Cerebellar cortex (tissue), 1 donor: Measurements from ENCODE around the gene PCDHGA8.
A peak's percentile ranks its signal among the peaks of the same experiment; 100 is the strongest.
"Not testable (repeated sequence)": the region's sequence is repeated elsewhere in the genome, so short reads cannot be mapped to it uniquely, and the experiment has no call there.

Source experiments
- DNase-seq: peaks from one replicate; pipeline ENCODE4 v3.0.0-alpha.2; 2015; ENCODE audit warnings: low spot score

The PCDHGA8 gene

DNA sequence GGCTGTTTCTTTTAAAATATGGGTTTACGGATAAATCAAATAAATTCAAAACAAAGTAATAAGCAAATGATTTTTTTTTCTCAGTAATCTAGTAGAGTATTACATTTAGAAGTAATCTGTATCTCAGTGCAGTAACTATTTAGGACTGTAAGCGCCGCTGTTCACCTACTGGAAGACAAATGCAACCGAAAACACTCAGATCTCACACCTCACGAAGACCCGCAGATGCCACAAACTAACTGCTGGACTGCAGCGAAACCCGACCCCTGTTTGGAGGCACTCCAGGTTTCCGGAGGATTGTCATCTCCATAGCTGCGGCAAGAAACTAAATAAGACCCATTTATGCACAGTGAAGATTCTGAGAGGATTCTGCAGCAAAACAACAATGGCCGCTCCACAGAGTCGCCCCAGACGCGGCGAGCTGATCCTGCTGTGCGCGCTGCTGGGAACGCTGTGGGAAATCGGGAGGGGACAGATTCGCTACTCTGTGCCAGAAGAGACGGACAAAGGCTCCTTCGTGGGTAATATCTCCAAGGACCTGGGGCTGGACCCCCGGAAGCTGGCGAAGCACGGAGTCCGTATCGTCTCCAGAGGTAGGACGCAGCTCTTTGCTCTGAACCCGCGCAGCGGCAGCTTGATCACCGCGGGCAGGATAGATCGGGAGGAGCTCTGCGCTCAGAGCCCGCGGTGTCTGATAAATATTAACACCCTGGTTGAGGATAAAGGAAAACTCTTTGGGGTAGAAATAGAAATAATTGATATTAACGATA is at the start of gene PCDHGA8:
PCDHGA8 (plus strand) TSS at position 205 of the 770 bp plus-strand sequence; CDS start at position 386, 181 bp downstream.
- no peak for DNase-seq

GRCh38 chr5:141342773-141343172 is 49.7 kb upstream of the PCDHGA8 start:
- no peak for DNase-seq

- DNase-seq: peak; percentile 12
These were observed 49.0 kb upstream of the PCDHGA8 start, which contains the start of gene PCDHGA3 for GRCh38 chr5:141343242-141343952. Gene PCDHGA3 (plus strand): TSS chr5:141343829. CDS start chr5:141344034, 205 bp downstream.

- DNase-seq: no peak
These were observed 48.4 kb upstream of the PCDHGA8 start for GRCh38 chr5:141343953-141344463.

- DNase-seq: no peak
These were observed 47.1 kb upstream of the PCDHGA8 start for GRCh38 chr5:141345327-141345726.

DNA sequence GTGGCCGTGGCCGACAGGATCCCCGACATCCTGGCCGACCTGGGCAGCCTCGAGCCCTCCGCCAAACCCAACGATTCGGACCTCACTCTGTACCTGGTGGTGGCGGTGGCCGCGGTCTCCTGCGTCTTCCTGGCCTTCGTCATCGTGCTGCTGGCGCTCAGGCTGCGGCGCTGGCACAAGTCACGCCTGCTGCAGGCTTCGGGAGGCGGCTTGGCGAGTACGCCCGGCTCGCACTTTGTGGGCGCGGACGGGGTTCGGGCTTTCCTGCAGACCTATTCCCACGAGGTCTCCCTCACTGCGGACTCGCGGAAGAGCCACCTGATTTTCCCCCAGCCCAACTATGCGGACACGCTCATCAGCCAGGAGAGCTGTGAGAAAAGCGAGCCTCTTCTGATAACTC is 46.4 kb upstream of the PCDHGA8 start:
- DNase-seq: not testable (repeated sequence)

- DNase-seq: peak; percentile 48
These were observed 42.4 kb upstream of the PCDHGA8 start, which contains the start of gene PCDHGB1 for GRCh38 chr5:141349917-141350619. Gene PCDHGB1 (plus strand): TSS chr5:141350099. CDS start chr5:141350261, 162 bp downstream.

GRCh38 chr5:141351591-141351990 is 40.8 kb upstream of the PCDHGA8 start:
- DNase-seq: no peak

DNA sequence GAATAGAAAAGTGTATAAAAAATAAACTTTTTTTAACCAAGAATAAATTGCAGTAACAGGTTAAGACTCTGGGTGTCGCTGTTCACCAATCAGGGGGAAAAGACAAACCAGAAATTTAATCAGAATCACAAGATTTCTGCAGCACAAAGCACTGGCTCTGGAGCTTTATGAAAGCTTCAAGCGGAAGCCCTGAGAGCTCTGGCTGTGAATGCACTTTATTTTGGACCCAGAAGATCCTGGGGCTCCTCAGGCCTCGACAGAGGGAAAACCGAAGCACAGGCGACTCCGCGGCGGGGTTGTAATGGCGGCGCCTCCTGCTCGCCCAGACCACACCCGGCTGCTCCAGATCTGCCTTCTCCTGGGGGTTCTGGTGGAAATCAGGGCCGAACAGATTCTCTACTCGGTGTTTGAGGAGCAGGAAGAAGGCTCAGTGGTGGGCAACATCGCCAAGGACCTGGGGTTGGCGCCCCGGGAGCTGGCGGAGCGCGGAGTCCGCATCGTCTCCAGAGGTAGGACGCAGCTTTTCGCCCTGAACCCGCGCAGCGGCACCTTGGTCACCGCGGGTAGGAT is 37.4 kb upstream of the PCDHGA8 start, which contains the start of gene PCDHGA4:
PCDHGA4 (plus strand) TSS at position 122 of the 570 bp plus-strand sequence; CDS start at position 209, 87 bp downstream.
- peak; percentile 11 for DNase-seq

GRCh38 chr5:141355641-141356040 is 36.8 kb upstream of the PCDHGA8 start:
- DNase-seq: no peak

DNA sequence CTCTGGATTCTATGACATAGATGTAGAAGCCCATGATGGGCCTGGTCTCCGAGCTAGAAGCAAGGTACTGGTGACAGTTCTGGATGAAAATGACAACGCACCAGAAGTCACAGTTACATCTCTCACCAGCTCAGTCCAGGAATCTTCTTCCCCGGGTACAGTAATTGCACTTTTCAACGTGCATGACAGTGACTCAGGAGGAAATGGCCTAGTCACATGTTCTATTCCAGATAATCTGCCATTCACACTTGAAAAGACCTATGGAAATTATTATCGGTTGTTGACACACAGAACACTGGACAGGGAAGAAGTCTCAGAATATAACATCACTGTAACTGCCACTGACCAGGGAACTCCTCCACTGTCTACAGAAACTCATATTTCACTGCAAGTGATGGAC is 36.3 kb upstream of the PCDHGA8 start:
- no peak for DNase-seq

- DNase-seq: no peak
These were observed 35.5 kb upstream of the PCDHGA8 start for GRCh38 chr5:141356950-141357349.

DNA sequence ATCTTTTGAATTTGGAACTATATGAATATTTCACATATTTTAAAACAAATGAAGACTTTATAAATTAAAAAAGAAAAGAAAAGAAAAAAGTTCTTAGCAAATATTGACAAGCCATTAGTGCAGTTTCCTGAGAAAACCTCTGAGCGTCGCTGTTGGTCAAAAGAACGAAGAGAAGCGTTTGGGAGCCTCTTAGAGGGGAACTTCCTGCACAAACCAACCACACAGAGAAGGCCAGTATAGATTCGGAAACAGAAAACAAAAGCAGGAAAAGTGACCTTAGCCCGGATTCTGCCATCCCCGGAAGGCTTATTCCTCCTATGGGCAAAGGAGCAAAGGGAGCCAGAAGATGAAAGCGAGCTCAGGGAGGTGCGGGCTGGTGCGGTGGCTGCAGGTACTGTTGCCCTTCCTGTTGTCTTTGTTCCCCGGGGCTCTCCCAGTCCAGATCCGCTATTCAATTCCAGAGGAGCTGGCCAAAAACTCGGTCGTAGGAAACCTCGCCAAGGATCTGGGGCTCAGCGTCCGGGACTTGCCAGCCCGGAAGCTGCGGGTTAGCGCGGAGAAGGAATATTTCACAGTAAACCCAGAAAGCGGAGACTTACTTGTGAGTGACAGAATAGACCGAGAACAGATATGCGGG is 32.5 kb upstream of the PCDHGA8 start, which contains the start of gene PCDHGB2:
PCDHGB2 (plus strand) TSS at position 205 of the 637 bp plus-strand sequence; CDS start at position 347, 142 bp downstream.
- peak; percentile 25 for DNase-seq

GRCh38 chr5:141360685-141361084 is 31.7 kb upstream of the PCDHGA8 start:
- DNase-seq: no peak

DNA sequence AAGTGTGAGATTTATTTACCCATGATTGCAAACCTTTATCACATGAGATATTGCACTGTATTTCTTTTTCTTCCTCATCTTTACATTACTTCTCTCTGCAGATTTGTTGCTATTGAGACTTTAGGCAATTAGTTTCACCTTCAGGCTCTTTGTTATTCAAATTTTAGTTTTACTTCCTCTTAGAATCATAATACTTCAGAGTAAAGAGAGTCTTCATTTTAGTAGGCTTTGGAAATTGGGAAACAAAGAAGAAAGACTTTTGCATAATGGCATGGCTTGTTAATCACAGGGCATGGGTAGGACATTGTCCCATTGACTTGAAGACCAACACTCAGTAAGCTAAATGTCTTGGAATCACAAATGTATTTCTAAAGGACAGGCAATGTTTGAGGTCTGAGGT is 29.7 kb upstream of the PCDHGA8 start:
- no peak for DNase-seq

- DNase-seq: peak; percentile 2
These were observed 28.3 kb upstream of the PCDHGA8 start, which contains the start of gene PCDHGA5 for GRCh38 chr5:141363952-141364660. Gene PCDHGA5 (plus strand): TSS chr5:141364162. CDS start chr5:141364331, 169 bp downstream.

DNA sequence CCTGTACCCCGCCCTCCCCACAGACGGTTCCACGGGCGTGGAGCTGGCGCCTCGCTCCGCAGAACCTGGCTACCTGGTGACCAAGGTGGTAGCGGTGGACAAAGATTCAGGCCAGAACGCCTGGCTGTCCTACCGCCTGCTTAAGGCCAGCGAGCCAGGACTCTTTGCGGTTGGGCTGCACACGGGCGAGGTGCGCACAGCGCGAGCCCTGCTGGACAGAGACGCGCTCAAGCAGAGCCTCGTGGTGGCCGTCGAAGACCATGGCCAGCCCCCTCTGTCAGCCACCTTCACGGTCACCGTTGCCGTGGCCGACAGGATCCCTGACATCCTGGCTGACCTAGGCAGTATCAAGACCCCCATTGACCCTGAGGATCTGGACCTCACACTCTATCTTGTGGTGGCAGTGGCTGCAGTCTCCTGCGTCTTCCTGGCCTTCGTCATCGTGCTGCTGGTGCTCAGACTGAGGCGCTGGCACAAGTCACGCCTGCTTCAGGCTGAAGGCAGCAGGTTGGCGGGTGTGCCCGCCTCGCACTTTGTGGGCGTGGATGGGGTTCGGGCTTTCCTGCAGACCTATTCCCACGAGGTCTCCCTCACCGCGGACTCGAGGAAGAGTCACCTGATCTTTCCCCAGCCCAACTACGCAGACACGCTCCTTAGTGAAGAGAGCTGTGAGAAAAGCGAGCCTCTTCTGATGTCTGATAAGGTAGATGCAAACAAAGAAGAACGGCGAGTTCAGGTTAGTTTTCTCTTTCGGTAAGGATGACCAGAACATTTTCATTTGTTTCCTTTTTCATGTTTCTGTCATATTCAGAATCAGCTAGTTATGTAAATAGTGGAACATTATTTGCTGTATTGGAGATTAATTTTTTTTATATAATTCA is 26.2 kb upstream of the PCDHGA8 start:
- no peak for DNase-seq

DNA sequence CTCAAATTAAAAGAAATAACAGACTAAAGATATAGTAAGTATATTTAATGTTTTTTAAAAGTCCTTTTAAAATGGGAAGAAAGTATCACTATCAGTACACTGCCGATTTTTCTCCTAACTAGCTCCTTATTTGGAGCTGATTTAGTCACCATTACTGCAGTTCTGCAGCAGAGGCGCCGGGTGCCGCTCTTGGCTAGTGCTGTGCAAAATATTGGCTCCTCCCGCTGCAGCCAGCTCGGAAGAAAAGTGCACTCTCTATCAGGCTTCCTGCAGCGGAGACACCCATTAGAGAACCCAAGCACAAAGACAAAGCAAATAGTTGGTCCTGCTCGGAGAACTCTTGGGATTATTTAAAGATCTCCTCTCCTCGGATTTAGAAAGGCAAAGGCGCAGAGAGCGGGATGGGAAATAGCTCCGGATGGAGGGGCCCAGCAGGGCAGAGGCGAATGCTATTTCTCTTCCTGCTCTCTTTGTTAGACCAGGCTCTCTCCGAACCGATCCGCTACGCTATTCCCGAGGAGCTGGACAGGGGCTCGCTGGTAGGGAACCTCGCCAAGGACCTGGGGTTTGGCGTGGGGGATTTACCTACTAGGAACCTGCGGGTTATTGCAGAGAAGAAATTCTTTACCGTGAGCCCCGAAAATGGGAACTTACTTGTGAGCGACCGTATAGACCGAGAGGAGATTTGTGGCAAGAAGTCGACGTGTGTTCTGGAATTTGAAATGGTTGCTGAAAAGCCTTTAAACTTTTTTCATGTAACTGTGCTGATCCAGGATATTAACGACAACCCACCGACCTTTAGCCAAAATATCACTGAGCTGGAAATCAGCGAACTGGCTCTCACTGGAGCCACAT is 22.2 kb upstream of the PCDHGA8 start, which contains the start of gene PCDHGB3:
PCDHGB3 (plus strand) TSS at position 249 of the 855 bp plus-strand sequence; CDS start at position 402, 153 bp downstream.
- DNase-seq: no peak
